B cell (primary cell): ENCODE measurements around the gene TTC6. TPM values are rescaled to one million over a fixed set of nuclear protein-coding genes. Genes with fewer than 3 reads are reported as not detected.
"Not testable (repeated sequence)": the region's sequence is repeated elsewhere in the genome, so short reads cannot be mapped to it uniquely, and the experiment has no call there.

Experiments
- ATAC-seq: fragments of 200-7000 bp; cut with Tn5 transposase; one replicate; pipeline ENCODE4 v1.10.0; 2021; ENCODE audit warnings: low read depth, mild to moderate bottlenecking, moderate number of reproducible peaks, moderate library complexity
- CTCF ChIA-PET: fragments of 350-600 bp; sonication (Branson Sonifier 250); formaldehyde crosslinking; loops from one replicate; lab custom pipeline; 2021; ENCODE audit warnings: antibody characterized with exemption, inconsistent platforms; lab: Charles Lee
- POLR2A ChIA-PET: fragments of 350-600 bp; sonication (Branson Sonifier 250); formaldehyde crosslinking; loops from one replicate; lab custom pipeline; 2021; ENCODE audit warnings: antibody characterized with exemption; lab: Charles Lee
- DNase-seq: peaks from one replicate; pipeline ENCODE4 v3.0.0; 2013
- H2AFZ ChIP-seq: 2 replicates; pipeline ENCODE4 v1.6.1; 2012; ENCODE audit warnings: mild to moderate bottlenecking, low read depth, low read length; ENCODE audit not compliant: insufficient read depth, poor library complexity, severe bottlenecking
- H3K27ac ChIP-seq, 2 donors: 1 replicate in 1 of 2; 2 replicates in 1 of 2; pipeline ENCODE4 v1.5.1; 2012 to 2013; ENCODE audit warnings: low read length in 2 of 2, mild to moderate bottlenecking in 2 of 2, moderate library complexity in 1 of 2
- H3K27me3 ChIP-seq, 4 experiments: fragments of 200-600 bp in 1 of 4; sonication (generic) in 1 of 4; replicated peaks in 1 of 4; 1 replicate in 2 of 4; 2 replicates in 2 of 4; pipeline versions ENCODE4 v1.6.1 to v1.7.0; 2013 to 2016; ENCODE audit warnings: low read length in 3 of 4, mild to moderate bottlenecking in 2 of 4, mixed read lengths in 1 of 4, moderate library complexity in 1 of 4; ENCODE audit not compliant: insufficient read depth in 4 of 4, control insufficient read depth in 3 of 4; ENCODE audit errors: control extremely low read depth in 1 of 4
- H3K36me3 ChIP-seq, 2 experiments: replicated peaks in 1 of 2; 1 replicate in 1 of 2; 2 replicates in 1 of 2; pipeline versions ENCODE4 v1.6.1 to v1.7.1; 2013; ENCODE audit warnings: low read length in 1 of 2; ENCODE audit not compliant: insufficient read depth in 2 of 2, control insufficient read depth in 1 of 2; ENCODE audit errors: control extremely low read depth in 1 of 2, extremely low read depth in 1 of 2
- H3K4me1 ChIP-seq, 2 donors: fragments of 200-600 bp in 1 of 2; sonication (generic) in 1 of 2; 1 replicate in 1 of 2; 2 replicates in 1 of 2; pipeline versions ENCODE4 v1.5.1 to v1.6.1; 2013 to 2017; ENCODE audit warnings: low read length in 2 of 2; ENCODE audit not compliant: control insufficient read depth in 2 of 2, insufficient read depth in 2 of 2
- H3K4me2 ChIP-seq: replicated peaks from 2 replicates; pipeline ENCODE3; 2012; ENCODE audit warnings: mild to moderate bottlenecking, low read depth, low read length; ENCODE audit not compliant: poor library complexity, severe bottlenecking
- H3K4me3 ChIP-seq, 5 experiments: fragments of 200-600 bp in 1 of 5; sonication (generic) in 1 of 5; 1 replicate in 3 of 5; 2 replicates in 2 of 5; pipeline versions ENCODE4 v1.5.1 to v1.7.0; 2011 to 2016; ENCODE audit warnings: low read length in 4 of 5, mild to moderate bottlenecking in 4 of 5, low read depth in 2 of 5, control low read depth in 1 of 5, moderate library complexity in 1 of 5; ENCODE audit not compliant: insufficient read depth in 1 of 5; ENCODE audit errors: control extremely low read depth in 1 of 5, extremely low read depth in 1 of 5
- H3K79me2 ChIP-seq: fragments of 200-600 bp; sonication (generic); one replicate; pipeline ENCODE4 v1.6.0; 2016; ENCODE audit warnings: low read length; ENCODE audit not compliant: control insufficient read depth, insufficient read depth
- H3K9ac ChIP-seq: fragments of 200-600 bp; sonication (generic); 2 replicates; pipeline ENCODE4 v1.6.1; 2017; ENCODE audit warnings: mild to moderate bottlenecking, low read length, moderate library complexity
- H3K9me3 ChIP-seq, 3 donors: one replicate each; pipeline versions ENCODE4 v1.6.1 to v1.7.1; 2013; ENCODE audit warnings: low read length in 2 of 3; ENCODE audit not compliant: control insufficient read depth in 2 of 3, insufficient read depth in 1 of 3; ENCODE audit errors: control extremely low read depth in 1 of 3
- H4K20me1 ChIP-seq: 2 replicates; pipeline ENCODE4 v1.6.0; 2012; ENCODE audit warnings: mild to moderate bottlenecking, low read length; ENCODE audit not compliant: insufficient read depth, control insufficient read depth, poor library complexity, severe bottlenecking
- H3K27ac Mint-ChIP-seq: one replicate; pipeline ENCODE4 v1.8.0; 2021; ENCODE audit warnings: mixed read lengths
- H3K27me3 Mint-ChIP-seq: one replicate; pipeline ENCODE4 v1.8.0; 2021; ENCODE audit warnings: mixed read lengths
- H3K4me1 Mint-ChIP-seq: one replicate; pipeline ENCODE4 v1.8.0; 2021; ENCODE audit warnings: mixed read lengths
- H3K4me3 Mint-ChIP-seq: one replicate; pipeline ENCODE4 v1.8.0; 2021; ENCODE audit warnings: mixed read lengths
- H3K9me3 Mint-ChIP-seq: one replicate; pipeline ENCODE4 v1.8.0; 2022; ENCODE audit warnings: mixed read lengths; ENCODE audit not compliant: insufficient read depth
- EZH2 ChIP-seq: IDR thresholded peaks from 2 replicates; pipeline ENCODE4 v1.6.1; 2012; ENCODE audit warnings: borderline replicate concordance, low read depth, mild to moderate bottlenecking, moderate library complexity, low read length; ENCODE audit not compliant: insufficient read depth, poor library complexity, severe bottlenecking
- WGBS: methylation state at CpG from one replicate; pipeline ENCODE4 v1.1.5; 2013; ENCODE audit warnings: missing lambda C conversion rate; ENCODE audit not compliant: insufficient coverage; 5-methylcytosine and 5-hydroxymethylcytosine counted together
- intact Hi-C: fragments of 100-400 bp; cut with micrococcal nuclease; formaldehyde crosslinking; loops from one replicate; pipeline ENCODE4 v1.10.0; 2022
- polyA plus RNA-seq: library from polyadenylated mRNA; depleted of rRNA; stranded (reverse); fragments of >200 nt; gene quantifications from 2 replicates; pipeline ENCODE4 v1.2.3, GENCODE V29; 2012
- total RNA-seq, 2 donors: library from RNA; stranded (reverse); fragments of 120-200 nt in 1 of 2; gene quantifications; 1 replicate in 1 of 2; 2 replicates in 1 of 2; pipeline versions ENCODE4 v1.2.3 to v1.2.4, GENCODE V29; 2013 to 2022
- TF ChIP-seq, protein P1 (sequence below): fragments of 200-600 bp; IDR thresholded peaks from one replicate; pipeline ENCODE4 v1.8.0; 2022; ENCODE audit warnings: antibody characterized with exemption, mild to moderate bottlenecking

The TTC6 gene
- total and polyA plus RNA-seq, 2 donors (not counting 1 experiment from before 2014, with no cell fraction given) = not detected

- H4K20me1 ChIP-seq = no peaks in the 10 kb centered on the region
- H3K36me3 ChIP-seq = no peaks in the 10 kb centered on the region
- DNase-seq (no peak), ATAC-seq (no peak)
- TF ChIP-seq, protein P1, sequence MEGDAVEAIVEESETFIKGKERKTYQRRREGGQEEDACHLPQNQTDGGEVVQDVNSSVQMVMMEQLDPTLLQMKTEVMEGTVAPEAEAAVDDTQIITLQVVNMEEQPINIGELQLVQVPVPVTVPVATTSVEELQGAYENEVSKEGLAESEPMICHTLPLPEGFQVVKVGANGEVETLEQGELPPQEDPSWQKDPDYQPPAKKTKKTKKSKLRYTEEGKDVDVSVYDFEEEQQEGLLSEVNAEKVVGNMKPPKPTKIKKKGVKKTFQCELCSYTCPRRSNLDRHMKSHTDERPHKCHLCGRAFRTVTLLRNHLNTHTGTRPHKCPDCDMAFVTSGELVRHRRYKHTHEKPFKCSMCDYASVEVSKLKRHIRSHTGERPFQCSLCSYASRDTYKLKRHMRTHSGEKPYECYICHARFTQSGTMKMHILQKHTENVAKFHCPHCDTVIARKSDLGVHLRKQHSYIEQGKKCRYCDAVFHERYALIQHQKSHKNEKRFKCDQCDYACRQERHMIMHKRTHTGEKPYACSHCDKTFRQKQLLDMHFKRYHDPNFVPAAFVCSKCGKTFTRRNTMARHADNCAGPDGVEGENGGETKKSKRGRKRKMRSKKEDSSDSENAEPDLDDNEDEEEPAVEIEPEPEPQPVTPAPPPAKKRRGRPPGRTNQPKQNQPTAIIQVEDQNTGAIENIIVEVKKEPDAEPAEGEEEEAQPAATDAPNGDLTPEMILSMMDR = no peak
- no peak for TF ChIP-seq EZH2
- H2AFZ ChIP-seq = no peak overlapping the region
- Mint-ChIP-seq H3K4me1 (no peaks in the 10 kb centered on the region), H3K27me3 (no peaks in the 10 kb centered on the region), H3K4me3 (no peak overlapping the region), H3K27ac (no peak overlapping the region), H3K9me3 (no peaks in the 10 kb centered on the region)
- POLR2A ChIA-PET = no interaction called here
- no peak overlapping the region for H3K9ac ChIP-seq
- no peaks in the 10 kb centered on the region for H3K79me2 ChIP-seq
- WGBS = 100% methylated on average over 1 of the region's 1 CpG
- intact Hi-C loops = no loop called here
- no peak overlapping the region for H3K4me2 ChIP-seq
- H3K27me3 ChIP-seq = no peaks in the 10 kb centered on the region
- peaks cover 0 to 7% (median 3%) of the 10 kb centered on the region in 3 donors for H3K9me3 ChIP-seq
- no peaks in the 10 kb centered on the region for H3K4me1 ChIP-seq
- H3K4me3 ChIP-seq = no peak overlapping the region
- H3K27ac ChIP-seq = no peak overlapping the region
- CTCF ChIA-PET = no interaction called here
Measured at GRCh38 chr14:37553935-37554550, 41.4 kb upstream of the TTC6 start.

GRCh38 chr14:37555596-37555995 is 39.8 kb upstream of the TTC6 start:
- H4K20me1 ChIP-seq, DNase-seq, H3K27ac ChIP-seq, ATAC-seq, H3K4me3 ChIP-seq, H3K4me3 Mint-ChIP-seq, H3K27me3 ChIP-seq, H3K27me3 Mint-ChIP-seq, H3K9me3 ChIP-seq, H3K79me2 ChIP-seq, POLR2A ChIA-PET, intact Hi-C loops, H3K9ac ChIP-seq, H3K4me2 ChIP-seq, H3K4me1 Mint-ChIP-seq, H3K36me3 ChIP-seq, CTCF ChIA-PET, H3K27ac Mint-ChIP-seq, H3K4me1 ChIP-seq, H2AFZ ChIP-seq, H3K9me3 Mint-ChIP-seq: not testable (repeated sequence)
- WGBS = no CpG with 5 or more reads among the region's 33 CpGs
